HepG2 (cell line): ENCODE measurements around the gene CHAF1A. TPM values are rescaled to one million over a fixed set of nuclear protein-coding genes. Genes with fewer than 3 reads are reported as not detected.

Experiments used
- ASH2L ChIP-seq: fragments of 300-600, 200-600 bp; sonication (generic); IDR thresholded peaks from 2 replicates; pipeline ENCODE4 v1.7.0; 2017; ENCODE audit warnings: low read depth, mild to moderate bottlenecking, moderate library complexity, mixed read lengths, low read length; ENCODE audit not compliant: insufficient read length
- GABPB1 ChIP-seq: IDR thresholded peaks from 2 replicates; pipeline ENCODE4 v1.6.1; 2016; ENCODE audit warnings: mild to moderate bottlenecking, missing genetic modification reagents, moderate library complexity, missing compliant biosample characterization
- MAFF ChIP-seq: IDR thresholded peaks from 2 replicates; pipeline ENCODE4 v1.6.1; 2011; ENCODE audit warnings: low read depth, low read length, improper control_type of control experiment
- MYC ChIP-seq: sonication (generic); formaldehyde crosslinking; IDR thresholded peaks from 2 replicates; pipeline ENCODE4 v1.9.0; 2021; ENCODE audit warnings: missing genetic modification reagents, borderline replicate concordance
- NR2F2 ChIP-seq: IDR thresholded peaks from 2 replicates; pipeline ENCODE4 v1.6.1; 2012; ENCODE audit warnings: low read depth, inconsistent platforms, borderline replicate concordance
- POLR2A ChIP-seq, 2 experiments: IDR thresholded peaks; 2 replicates each; pipeline ENCODE4 v1.6.1; 2011; ENCODE audit warnings: low read depth in 2 of 2, low read length in 2 of 2, mild to moderate bottlenecking in 1 of 2, moderate library complexity in 1 of 2; ENCODE audit not compliant: insufficient read depth in 1 of 2
- RBM39 ChIP-seq: fragments of 200-400 bp; formaldehyde crosslinking; IDR thresholded peaks from one replicate; pipeline ENCODE4 v1.6.1; 2018; ENCODE audit warnings: antibody characterized with exemption, mild to moderate bottlenecking, low read depth, low read length; ENCODE audit not compliant: poor library complexity, severe bottlenecking
- SIN3B ChIP-seq: fragments of 150-350 bp; IDR thresholded peaks from 2 replicates; pipeline ENCODE4 v1.6.1; 2014; ENCODE audit warnings: low read length
- ZBTB20 ChIP-seq: sonication (generic); formaldehyde crosslinking; IDR thresholded peaks from 2 replicates; pipeline ENCODE4 v1.8.1; 2023; ENCODE audit warnings: missing genetic modification reagents, low read depth, mild to moderate bottlenecking, borderline replicate concordance
- ZFP90 ChIP-seq: sonication (generic); formaldehyde crosslinking; IDR thresholded peaks from 2 replicates; pipeline ENCODE4 v1.8.0; 2022; ENCODE audit warnings: missing genetic modification reagents, mild to moderate bottlenecking, inconsistent platforms, borderline replicate concordance
- ZNF274 ChIP-seq: sonication (generic); formaldehyde crosslinking; IDR thresholded peaks from 2 replicates; pipeline ENCODE4 v1.5.1; 2020; ENCODE audit warnings: mild to moderate bottlenecking, missing genetic modification reagents
- ZNF430 ChIP-seq: sonication (generic); formaldehyde crosslinking; IDR thresholded peaks from 2 replicates; pipeline ENCODE4 v1.9.0; 2021; ENCODE audit warnings: mild to moderate bottlenecking, missing genetic modification reagents
- ZNF562 ChIP-seq: sonication (generic); formaldehyde crosslinking; IDR thresholded peaks from 2 replicates; pipeline ENCODE4 v1.8.0; 2022; ENCODE audit warnings: missing genetic modification reagents, borderline replicate concordance
- ZNF598 ChIP-seq: sonication (generic); formaldehyde crosslinking; IDR thresholded peaks from 2 replicates; pipeline ENCODE4 v1.5.1; 2020; ENCODE audit warnings: mild to moderate bottlenecking, missing genetic modification reagents, borderline replicate concordance
- ZNF605 ChIP-seq: sonication (generic); formaldehyde crosslinking; IDR thresholded peaks from 2 replicates; pipeline ENCODE4 v1.8.0; 2022; ENCODE audit warnings: mild to moderate bottlenecking, missing genetic modification reagents
- ZNF749 ChIP-seq: sonication (generic); formaldehyde crosslinking; IDR thresholded peaks from 2 replicates; pipeline ENCODE4 v1.8.0; 2022; ENCODE audit warnings: mild to moderate bottlenecking, missing genetic modification reagents, moderate library complexity, borderline replicate concordance
- ZSCAN9 ChIP-seq: IDR thresholded peaks from 2 replicates; pipeline ENCODE4 v1.6.1; 2016; ENCODE audit warnings: borderline replicate concordance
- polyA plus RNA-seq, 8 experiments: library from polyadenylated mRNA; depleted of rRNA in 3 of 8; stranded (reverse) in 7 of 8; unstranded in 1 of 8; fragments of >200 nt; fragmentation: Illumina TruSeq in 4 of 8; extraction: Trizol in 4 of 8; gene quantifications; 2 replicates each; pipeline versions ENCODE4 v1.2.1 to v1.2.3, GENCODE V29; 2011 to 2016; ENCODE audit warnings: low read depth in 4 of 8, missing spikeins in 1 of 8, mixed read lengths in 1 of 8; ENCODE audit not compliant: insufficient read depth in 1 of 8
- total RNA-seq, 5 experiments: library from RNA; depleted of rRNA; stranded (reverse); fragments of >200 nt; fragmentation: Illumina TruSeq; extraction: Trizol; gene quantifications; 2 replicates each; pipeline ENCODE4 v1.2.3, GENCODE V29; 2016; ENCODE audit warnings: low read depth in 1 of 5
- TF ChIP-seq, protein P1 (sequence below): sonication (generic); formaldehyde crosslinking; IDR thresholded peaks from 2 replicates; pipeline ENCODE4 v1.4.0; 2020; ENCODE audit warnings: missing genetic modification reagents
- TF ChIP-seq, protein P2 (sequence below): sonication (generic); formaldehyde crosslinking; IDR thresholded peaks from 2 replicates; pipeline ENCODE4 v1.5.1; 2020; ENCODE audit warnings: mild to moderate bottlenecking, missing genetic modification reagents, moderate library complexity
- TF ChIP-seq, protein P3 (sequence below): sonication (generic); formaldehyde crosslinking; conservative IDR thresholded peaks from 2 replicates; pipeline ENCODE4 v1.8.0; 2022; ENCODE audit warnings: mild to moderate bottlenecking, moderate library complexity, missing genetic modification reagents

CHAF1A gene
- total and polyA plus RNA-seq, 2 of the 13 experiments (the other 11 are each of a cell fraction or from before 2014, with no cell fraction given) = 11.0 to 34.8 TPM

DNA sequence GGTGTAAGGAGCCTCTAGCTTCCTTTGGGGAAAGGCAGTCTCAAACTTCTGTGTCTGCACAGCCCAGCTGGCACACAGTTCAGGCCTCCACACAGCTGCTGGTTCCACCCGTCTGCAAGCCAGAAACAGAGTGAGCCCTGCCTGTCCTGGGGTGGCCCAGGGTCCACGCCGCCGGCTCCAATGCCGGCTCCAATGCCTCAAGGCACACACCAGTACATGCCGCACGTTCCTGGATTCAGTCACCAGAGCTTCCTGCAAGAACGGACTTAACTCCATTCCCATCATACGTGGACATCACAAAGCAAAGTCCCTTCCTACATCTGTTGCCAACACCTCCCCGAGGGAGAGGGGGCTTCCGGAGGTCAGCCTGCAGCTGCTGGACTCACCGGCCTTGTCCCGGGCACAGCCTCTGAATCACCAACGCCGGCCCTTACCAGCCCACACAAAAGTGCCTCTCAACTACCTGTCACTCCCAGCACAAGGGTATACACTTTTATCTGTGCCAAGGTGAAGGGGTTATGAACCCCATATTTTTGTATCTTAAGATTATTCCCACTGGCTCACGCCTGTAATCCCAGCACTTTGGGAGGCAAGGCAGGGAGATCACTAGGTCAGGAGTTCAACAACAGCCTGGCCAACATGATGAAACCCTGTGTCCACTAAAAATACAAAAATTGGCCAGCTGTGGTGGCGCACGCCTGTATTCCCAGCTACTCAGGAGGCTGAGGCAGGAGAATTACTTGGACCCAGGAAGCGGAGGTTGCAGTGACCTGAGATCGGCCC is 10.5 kb upstream of the CHAF1A start (continued):
- TF ChIP-seq, protein P1, sequence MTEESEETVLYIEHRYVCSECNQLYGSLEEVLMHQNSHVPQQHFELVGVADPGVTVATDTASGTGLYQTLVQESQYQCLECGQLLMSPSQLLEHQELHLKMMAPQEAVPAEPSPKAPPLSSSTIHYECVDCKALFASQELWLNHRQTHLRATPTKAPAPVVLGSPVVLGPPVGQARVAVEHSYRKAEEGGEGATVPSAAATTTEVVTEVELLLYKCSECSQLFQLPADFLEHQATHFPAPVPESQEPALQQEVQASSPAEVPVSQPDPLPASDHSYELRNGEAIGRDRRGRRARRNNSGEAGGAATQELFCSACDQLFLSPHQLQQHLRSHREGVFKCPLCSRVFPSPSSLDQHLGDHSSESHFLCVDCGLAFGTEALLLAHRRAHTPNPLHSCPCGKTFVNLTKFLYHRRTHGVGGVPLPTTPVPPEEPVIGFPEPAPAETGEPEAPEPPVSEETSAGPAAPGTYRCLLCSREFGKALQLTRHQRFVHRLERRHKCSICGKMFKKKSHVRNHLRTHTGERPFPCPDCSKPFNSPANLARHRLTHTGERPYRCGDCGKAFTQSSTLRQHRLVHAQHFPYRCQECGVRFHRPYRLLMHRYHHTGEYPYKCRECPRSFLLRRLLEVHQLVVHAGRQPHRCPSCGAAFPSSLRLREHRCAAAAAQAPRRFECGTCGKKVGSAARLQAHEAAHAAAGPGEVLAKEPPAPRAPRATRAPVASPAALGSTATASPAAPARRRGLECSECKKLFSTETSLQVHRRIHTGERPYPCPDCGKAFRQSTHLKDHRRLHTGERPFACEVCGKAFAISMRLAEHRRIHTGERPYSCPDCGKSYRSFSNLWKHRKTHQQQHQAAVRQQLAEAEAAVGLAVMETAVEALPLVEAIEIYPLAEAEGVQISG (CRISPR knock-in tag) = peak; percentile 71; the same call in 1 of the 2 replicates
- TF ChIP-seq ZNF274 (CRISPR knock-in tag) (0 out of 2 replicates have a peak, but pooled peaks have one; percentile 24), SIN3B (no peak), ZBTB20 (CRISPR knock-in tag) (0 out of 2 replicates have a peak, but pooled peaks have one; percentile 34), ZNF749 (CRISPR knock-in tag) (no peak), ZSCAN9 (CRISPR knock-in tag) (no peak), ZNF598 (CRISPR knock-in tag) (no peak), GABPB1 (CRISPR knock-in tag) (peak; percentile 44), ZNF562 (CRISPR knock-in tag) (no peak), RBM39 (peak; percentile 52), POLR2A (IDR thresholded peaks at IDR 0.05; ENCODE audit: insufficient read depth in 1 of 2, low read depth in 2 of 2, low read length in 2 of 2) (peak in 1 of 2 experiments; percentile 53; a peak in 1 of 4 replicates), ASH2L (peak; percentile 32), MYC (CRISPR knock-in tag) (peak; percentile 56; the same call in 1 of the 2 replicates), ZNF430 (peak; percentile 25; the same call in 1 of the 2 replicates), MAFF (no peak), NR2F2 (peak; percentile 11; the same call in 1 of the 2 replicates), ZFP90 (CRISPR knock-in tag) (0 out of 2 replicates have a peak, but pooled peaks have one; percentile 25), ZNF605 (CRISPR knock-in tag) (0 out of 2 replicates have a peak, but pooled peaks have one; percentile 46)
- TF ChIP-seq, protein P2, sequence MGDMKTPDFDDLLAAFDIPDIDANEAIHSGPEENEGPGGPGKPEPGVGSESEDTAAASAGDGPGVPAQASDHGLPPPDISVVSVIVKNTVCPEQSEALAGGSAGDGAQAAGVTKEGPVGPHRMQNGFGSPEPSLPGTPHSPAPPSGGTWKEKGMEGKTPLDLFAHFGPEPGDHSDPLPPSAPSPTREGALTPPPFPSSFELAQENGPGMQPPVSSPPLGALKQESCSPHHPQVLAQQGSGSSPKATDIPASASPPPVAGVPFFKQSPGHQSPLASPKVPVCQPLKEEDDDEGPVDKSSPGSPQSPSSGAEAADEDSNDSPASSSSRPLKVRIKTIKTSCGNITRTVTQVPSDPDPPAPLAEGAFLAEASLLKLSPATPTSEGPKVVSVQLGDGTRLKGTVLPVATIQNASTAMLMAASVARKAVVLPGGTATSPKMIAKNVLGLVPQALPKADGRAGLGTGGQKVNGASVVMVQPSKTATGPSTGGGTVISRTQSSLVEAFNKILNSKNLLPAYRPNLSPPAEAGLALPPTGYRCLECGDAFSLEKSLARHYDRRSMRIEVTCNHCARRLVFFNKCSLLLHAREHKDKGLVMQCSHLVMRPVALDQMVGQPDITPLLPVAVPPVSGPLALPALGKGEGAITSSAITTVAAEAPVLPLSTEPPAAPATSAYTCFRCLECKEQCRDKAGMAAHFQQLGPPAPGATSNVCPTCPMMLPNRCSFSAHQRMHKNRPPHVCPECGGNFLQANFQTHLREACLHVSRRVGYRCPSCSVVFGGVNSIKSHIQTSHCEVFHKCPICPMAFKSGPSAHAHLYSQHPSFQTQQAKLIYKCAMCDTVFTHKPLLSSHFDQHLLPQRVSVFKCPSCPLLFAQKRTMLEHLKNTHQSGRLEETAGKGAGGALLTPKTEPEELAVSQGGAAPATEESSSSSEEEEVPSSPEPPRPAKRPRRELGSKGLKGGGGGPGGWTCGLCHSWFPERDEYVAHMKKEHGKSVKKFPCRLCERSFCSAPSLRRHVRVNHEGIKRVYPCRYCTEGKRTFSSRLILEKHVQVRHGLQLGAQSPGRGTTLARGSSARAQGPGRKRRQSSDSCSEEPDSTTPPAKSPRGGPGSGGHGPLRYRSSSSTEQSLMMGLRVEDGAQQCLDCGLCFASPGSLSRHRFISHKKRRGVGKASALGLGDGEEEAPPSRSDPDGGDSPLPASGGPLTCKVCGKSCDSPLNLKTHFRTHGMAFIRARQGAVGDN (CRISPR knock-in tag) = peak; percentile 76
- TF ChIP-seq, protein P3, sequence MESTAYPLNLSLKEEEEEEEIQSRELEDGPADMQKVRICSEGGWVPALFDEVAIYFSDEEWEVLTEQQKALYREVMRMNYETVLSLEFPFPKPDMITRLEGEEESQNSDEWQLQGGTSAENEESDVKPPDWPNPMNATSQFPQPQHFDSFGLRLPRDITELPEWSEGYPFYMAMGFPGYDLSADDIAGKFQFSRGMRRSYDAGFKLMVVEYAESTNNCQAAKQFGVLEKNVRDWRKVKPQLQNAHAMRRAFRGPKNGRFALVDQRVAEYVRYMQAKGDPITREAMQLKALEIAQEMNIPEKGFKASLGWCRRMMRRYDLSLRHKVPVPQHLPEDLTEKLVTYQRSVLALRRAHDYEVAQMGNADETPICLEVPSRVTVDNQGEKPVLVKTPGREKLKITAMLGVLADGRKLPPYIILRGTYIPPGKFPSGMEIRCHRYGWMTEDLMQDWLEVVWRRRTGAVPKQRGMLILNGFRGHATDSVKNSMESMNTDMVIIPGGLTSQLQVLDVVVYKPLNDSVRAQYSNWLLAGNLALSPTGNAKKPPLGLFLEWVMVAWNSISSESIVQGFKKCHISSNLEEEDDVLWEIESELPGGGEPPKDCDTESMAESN (CRISPR knock-in tag) = no peak
